22Rv1 (cell line): Measurements from ENCODE around the gene MLH1.

Experiments used
- ZFX ChIP-seq: fragments of 450-650 bp; IDR thresholded peaks from 2 replicates; pipeline ENCODE4 v1.6.1; 2017; ENCODE audit warnings: antibody characterized with exemption, borderline replicate concordance
- TF ChIP-seq, protein P1 (sequence below): fragments of 450-650 bp; IDR thresholded peaks from 2 replicates; pipeline ENCODE4 v1.5.1; 2017; ENCODE audit warnings: mild to moderate bottlenecking

DNA sequence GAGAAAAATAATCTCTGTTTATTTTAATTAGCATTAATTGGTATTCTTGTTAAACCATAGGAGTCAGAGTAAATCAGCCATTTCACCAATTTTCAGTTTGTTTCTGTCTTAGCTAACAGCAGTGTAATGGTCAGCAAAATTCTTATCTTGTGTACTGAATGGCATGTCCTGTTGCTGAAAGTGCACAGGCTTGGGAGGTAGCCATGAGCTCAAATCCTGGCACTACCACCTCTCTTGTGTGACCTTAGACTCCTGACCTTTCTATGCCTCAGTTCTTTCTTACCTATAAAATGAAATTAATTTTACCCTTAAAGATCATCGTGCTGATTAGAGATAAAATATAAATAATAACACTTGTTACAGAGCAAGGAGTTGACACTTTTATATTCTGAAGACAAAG is 35.8 kb downstream of the MLH1 start:
- TF ChIP-seq, protein P1, sequence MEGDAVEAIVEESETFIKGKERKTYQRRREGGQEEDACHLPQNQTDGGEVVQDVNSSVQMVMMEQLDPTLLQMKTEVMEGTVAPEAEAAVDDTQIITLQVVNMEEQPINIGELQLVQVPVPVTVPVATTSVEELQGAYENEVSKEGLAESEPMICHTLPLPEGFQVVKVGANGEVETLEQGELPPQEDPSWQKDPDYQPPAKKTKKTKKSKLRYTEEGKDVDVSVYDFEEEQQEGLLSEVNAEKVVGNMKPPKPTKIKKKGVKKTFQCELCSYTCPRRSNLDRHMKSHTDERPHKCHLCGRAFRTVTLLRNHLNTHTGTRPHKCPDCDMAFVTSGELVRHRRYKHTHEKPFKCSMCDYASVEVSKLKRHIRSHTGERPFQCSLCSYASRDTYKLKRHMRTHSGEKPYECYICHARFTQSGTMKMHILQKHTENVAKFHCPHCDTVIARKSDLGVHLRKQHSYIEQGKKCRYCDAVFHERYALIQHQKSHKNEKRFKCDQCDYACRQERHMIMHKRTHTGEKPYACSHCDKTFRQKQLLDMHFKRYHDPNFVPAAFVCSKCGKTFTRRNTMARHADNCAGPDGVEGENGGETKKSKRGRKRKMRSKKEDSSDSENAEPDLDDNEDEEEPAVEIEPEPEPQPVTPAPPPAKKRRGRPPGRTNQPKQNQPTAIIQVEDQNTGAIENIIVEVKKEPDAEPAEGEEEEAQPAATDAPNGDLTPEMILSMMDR = no peak
- no peak for TF ChIP-seq ZFX
